ENCODE data around the gene PKNOX2.

Gene PKNOX2

GRCh38 chr11:125210066-125210465, 45.5 kb downstream of the PKNOX2 start:
- H3K79me2 ChIP-seq (ENCODE audit: insufficient read depth, low read length): no peaks in the 10 kb centered on the region
- H3K4me1 ChIP-seq (ENCODE audit: insufficient read depth, low read length): no peaks in the 10 kb centered on the region
- H3K27ac ChIP-seq (ENCODE audit: low read length): no peak overlapping the region
- ATAC-seq (ENCODE audit: insufficient read depth, low read depth) (no peak), DNase-seq (no peak)
- no peak overlapping the region for H3K9ac ChIP-seq (ENCODE audit: low read depth, low read length)
- no peak overlapping the region for H3K4me2 ChIP-seq (ENCODE audit: insufficient read depth, low read length)
- H3K36me3 ChIP-seq (ENCODE audit: insufficient read depth, low read length): no peaks in the 10 kb centered on the region
- peaks cover 34% of the 10 kb centered on the region for H3K27me3 ChIP-seq (ENCODE audit: insufficient read depth, low read length, poor library complexity)
- TF ChIP-seq EZH2 (IDR thresholded peaks at IDR 0.05; ENCODE audit: borderline replicate concordance, low read depth, low read length, severe bottlenecking): no peak
- TF ChIP-seq, protein P1, sequence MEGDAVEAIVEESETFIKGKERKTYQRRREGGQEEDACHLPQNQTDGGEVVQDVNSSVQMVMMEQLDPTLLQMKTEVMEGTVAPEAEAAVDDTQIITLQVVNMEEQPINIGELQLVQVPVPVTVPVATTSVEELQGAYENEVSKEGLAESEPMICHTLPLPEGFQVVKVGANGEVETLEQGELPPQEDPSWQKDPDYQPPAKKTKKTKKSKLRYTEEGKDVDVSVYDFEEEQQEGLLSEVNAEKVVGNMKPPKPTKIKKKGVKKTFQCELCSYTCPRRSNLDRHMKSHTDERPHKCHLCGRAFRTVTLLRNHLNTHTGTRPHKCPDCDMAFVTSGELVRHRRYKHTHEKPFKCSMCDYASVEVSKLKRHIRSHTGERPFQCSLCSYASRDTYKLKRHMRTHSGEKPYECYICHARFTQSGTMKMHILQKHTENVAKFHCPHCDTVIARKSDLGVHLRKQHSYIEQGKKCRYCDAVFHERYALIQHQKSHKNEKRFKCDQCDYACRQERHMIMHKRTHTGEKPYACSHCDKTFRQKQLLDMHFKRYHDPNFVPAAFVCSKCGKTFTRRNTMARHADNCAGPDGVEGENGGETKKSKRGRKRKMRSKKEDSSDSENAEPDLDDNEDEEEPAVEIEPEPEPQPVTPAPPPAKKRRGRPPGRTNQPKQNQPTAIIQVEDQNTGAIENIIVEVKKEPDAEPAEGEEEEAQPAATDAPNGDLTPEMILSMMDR (IDR thresholded peaks at IDR 0.05; ENCODE audit: borderline replicate concordance, extremely low read depth, low read length, poor library complexity, severe bottlenecking): no peak
- no peak overlapping the region for H2AFZ ChIP-seq (ENCODE audit: low read depth, low read length)
- H4K20me1 ChIP-seq (ENCODE audit: insufficient read depth, low read length): no peaks in the 10 kb centered on the region
- no peaks in the 10 kb centered on the region for H3K9me3 ChIP-seq (ENCODE audit: insufficient read depth, low read length, severe bottlenecking)
- H3K4me3 ChIP-seq (ENCODE audit: low read depth in 1 of 2, low read length in 2 of 2): no peak overlapping the region

- no peak overlapping the region for H3K9ac ChIP-seq (ENCODE audit: low read depth, low read length)
- ATAC-seq (ENCODE audit: insufficient read depth, low read depth): no peak
- no peaks in the 10 kb centered on the region for H3K79me2 ChIP-seq (ENCODE audit: insufficient read depth, low read length)
- no peaks in the 10 kb centered on the region for H3K36me3 ChIP-seq (ENCODE audit: insufficient read depth, low read length)
- no peaks in the 10 kb centered on the region for H4K20me1 ChIP-seq (ENCODE audit: insufficient read depth, low read length)
- no peaks in the 10 kb centered on the region for H3K9me3 ChIP-seq (ENCODE audit: insufficient read depth, low read length, severe bottlenecking)
- no peaks in the 10 kb centered on the region for H3K4me1 ChIP-seq (ENCODE audit: insufficient read depth, low read length)
- no peak overlapping the region for H3K4me3 ChIP-seq (ENCODE audit: low read depth in 1 of 2, low read length in 2 of 2)
- H3K27ac ChIP-seq (ENCODE audit: low read length): no peak overlapping the region
- TF ChIP-seq, protein P1 (IDR thresholded peaks at IDR 0.05; ENCODE audit: borderline replicate concordance, extremely low read depth, low read length, poor library complexity, severe bottlenecking): no peak
- TF ChIP-seq EZH2 (IDR thresholded peaks at IDR 0.05; ENCODE audit: borderline replicate concordance, low read depth, low read length, severe bottlenecking): no peak
- no peak overlapping the region for H3K4me2 ChIP-seq (ENCODE audit: insufficient read depth, low read length)
- no peak overlapping the region for H2AFZ ChIP-seq (ENCODE audit: low read depth, low read length)
- DNase-seq: no peak
- H3K27me3 ChIP-seq (ENCODE audit: insufficient read depth, low read length, poor library complexity): peaks cover 34% of the 10 kb centered on the region
Observed at GRCh38 chr11:125211191-125211947, 46.8 kb downstream of the PKNOX2 start.

DNA sequence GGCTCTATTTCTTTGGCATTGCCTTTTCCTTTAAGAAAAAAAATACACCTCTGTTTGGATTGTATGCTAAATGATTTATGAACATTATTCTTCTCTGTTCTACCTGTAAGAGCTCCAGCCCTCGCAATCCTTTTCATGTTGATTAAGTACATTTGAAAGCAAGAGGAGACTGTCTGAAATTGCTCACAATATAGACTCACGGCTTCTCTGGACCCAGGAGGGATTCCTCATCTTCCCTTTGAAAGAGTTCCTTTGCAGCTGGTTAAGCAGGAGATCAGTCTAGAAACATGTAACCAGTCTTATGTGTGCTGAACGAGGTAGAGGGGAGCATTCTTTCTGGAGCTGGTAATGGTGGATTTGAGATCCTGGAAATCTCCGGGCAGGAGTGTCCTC, 47.4 kb downstream of the PKNOX2 start:
- Histone ChIP-seq H3K79me2 (ENCODE audit: insufficient read depth, low read length) (no peaks in the 10 kb centered on the region), H2AFZ (ENCODE audit: low read depth, low read length) (no peak overlapping the region), H3K27ac (ENCODE audit: low read length) (no peak overlapping the region), H3K27me3 (ENCODE audit: insufficient read depth, low read length, poor library complexity) (peaks cover 37% of the 10 kb centered on the region), H3K36me3 (ENCODE audit: insufficient read depth, low read length) (no peaks in the 10 kb centered on the region), H3K9ac (ENCODE audit: low read depth, low read length) (no peak overlapping the region), H3K4me1 (ENCODE audit: insufficient read depth, low read length) (no peaks in the 10 kb centered on the region), H3K4me3 (ENCODE audit: low read depth in 1 of 2, low read length in 2 of 2) (no peak overlapping the region), H3K9me3 (ENCODE audit: insufficient read depth, low read length, severe bottlenecking) (no peaks in the 10 kb centered on the region), H3K4me2 (ENCODE audit: insufficient read depth, low read length) (no peak overlapping the region), H4K20me1 (ENCODE audit: insufficient read depth, low read length) (no peaks in the 10 kb centered on the region)
- DNase-seq (no peak), ATAC-seq (ENCODE audit: insufficient read depth, low read depth) (no peak)
- TF ChIP-seq EZH2 (IDR thresholded peaks at IDR 0.05; ENCODE audit: borderline replicate concordance, low read depth, low read length, severe bottlenecking): no peak
- TF ChIP-seq, protein P1 (IDR thresholded peaks at IDR 0.05; ENCODE audit: borderline replicate concordance, extremely low read depth, low read length, poor library complexity, severe bottlenecking): no peak
